T follicular helper cell (primary cell): ENCODE measurements around the gene BMAL2.

ENCODE experiments used
- DNase-seq: peaks from one replicate; pipeline ENCODE4 v3.0.0-alpha.2; 2020; ENCODE audit warnings: low read depth

Gene BMAL2

DNA sequence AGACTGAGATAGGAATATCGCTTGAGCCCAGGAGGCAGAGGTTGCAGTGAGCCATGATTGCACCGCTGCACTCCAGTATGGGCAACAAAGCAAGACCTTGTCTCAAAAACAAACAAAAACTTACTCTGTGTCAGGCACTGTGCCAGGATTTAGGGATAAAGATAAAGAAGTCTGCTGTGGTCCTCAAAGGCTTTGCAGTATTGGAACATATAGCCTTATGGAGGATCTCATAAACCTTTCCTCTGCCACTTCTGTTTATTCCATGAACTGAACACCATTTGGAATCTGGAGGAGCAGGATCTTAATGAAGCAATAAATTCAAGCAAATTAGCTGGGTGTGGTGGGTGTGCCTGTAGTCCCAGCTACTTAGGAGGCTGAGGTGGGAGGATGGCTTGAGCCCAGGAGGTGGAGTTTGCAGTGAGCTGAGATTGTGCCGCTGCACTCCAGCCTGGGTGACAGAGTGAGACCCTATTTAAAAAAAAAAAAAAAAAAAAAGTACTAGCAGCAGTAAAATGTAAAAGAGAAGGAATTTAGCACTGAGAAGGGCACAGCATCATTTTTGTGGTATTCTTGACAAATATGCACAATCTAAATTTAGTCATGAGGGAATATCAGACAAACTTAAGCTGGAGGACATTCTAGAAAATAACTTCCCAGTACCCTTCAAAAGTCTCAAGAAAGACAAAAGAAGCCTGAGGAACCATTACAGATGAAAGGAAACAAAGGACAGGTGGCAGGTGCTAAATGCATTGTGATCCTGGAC, 27.1 kb downstream of the BMAL2 start:
- DNase-seq = no peak

DNA sequence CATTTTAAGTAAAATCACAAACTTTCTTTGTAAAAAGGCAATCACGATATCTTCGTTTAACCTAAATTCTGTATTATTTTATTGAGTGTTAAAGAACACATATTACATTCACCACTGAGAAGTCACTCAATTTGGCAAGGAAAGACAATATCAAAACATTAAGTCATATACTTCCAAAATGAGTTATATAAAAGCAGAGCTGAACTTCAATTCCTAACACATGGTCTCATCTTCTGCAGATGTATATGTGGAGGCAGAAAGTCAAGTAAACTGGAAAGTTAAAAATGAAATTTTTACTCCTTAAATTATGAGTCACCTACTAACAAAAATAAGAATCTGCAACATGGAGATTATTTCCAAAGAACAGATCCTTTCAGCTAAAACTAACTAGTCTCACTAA, 28.7 kb downstream of the BMAL2 start:
- DNase-seq = no peak

DNA sequence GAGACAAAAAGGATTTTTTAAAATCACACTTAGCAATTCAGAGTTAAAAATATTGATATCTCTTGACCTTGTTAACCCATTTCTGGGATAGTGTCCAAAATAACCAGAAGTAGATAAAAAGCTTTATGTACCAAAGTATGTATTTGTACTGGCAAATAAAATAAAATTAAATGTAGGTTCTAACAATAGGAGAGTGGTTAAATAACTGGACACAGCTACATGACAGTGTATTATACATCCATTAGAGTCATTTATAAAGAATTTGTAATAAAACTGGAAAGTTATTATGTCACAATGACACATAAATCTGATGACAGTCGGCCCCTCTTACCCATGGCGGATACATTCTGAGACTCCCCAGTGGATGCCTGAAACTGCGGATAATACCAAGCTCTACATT, 34.0 kb downstream of the BMAL2 start:
- DNase-seq = no peak

DNA sequence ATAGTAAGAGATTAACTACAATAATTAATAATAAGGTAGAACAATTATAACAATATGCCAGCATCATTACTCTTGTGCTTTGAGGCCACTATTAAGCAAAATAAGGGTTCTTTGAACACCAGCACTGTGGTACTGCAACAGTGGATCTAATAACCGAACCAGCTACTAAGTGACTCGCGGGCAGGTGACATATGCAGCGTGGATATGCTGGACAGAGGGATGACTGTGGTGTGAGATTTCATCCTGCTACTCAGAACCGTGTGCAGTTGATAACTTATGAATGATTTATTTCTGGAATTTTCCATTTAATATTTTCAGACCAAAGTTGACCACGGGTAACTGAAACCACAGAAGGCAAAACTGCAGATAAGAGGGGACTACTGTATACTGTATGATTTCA, 34.4 kb downstream of the BMAL2 start:
- DNase-seq = no peak

DNA sequence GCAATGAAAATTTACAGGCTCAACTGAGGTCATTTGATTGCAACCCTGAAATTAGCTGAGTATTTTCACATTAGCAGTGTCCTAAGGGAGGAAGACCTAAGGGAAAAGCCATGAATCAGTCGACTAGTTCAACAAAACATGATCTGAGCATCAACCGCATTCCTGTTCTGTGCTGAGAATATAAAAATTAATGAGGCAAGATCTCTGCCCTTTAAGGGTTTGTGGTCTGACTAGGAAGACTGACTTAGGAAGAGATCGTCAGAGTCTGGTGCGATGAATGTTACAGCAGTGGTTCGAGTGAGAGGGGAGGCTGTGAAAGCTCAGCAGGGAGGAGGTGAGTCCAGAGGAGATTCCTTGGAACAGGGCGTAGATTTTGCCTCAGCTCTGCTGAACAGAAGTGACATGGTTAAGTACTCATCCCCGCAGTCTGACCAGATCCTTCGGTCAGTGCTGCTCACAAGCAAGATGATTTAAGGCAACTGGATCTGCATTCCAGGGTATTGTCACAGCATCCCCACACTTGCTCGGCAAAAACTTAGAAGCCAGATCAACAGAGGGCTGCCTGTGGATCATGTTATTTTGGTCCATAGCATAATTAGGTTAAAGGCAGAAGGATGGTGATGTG, 49.6 kb downstream of the BMAL2 start:
- no peak for DNase-seq
